ENCODE measurements around the gene DBNL. TPM values are rescaled to one million over a fixed set of nuclear protein-coding genes. Genes with fewer than 3 reads are reported as not detected.

DBNL gene
- polyA plus RNA-seq, 2 of the 4 experiments (the other 2 are of a cell fraction), result 41.8 to 95.0 TPM

- no peak for TF ChIP-seq NPAS2 (CRISPR knock-in tag; IDR thresholded peaks at IDR 0.05; ENCODE audit: borderline replicate concordance)
- TF ChIP-seq EP300 (IDR thresholded peaks at IDR 0.05), result no peak
- TF ChIP-seq HMGXB4 (CRISPR knock-in tag; IDR thresholded peaks at IDR 0.05; ENCODE audit: borderline replicate concordance), result no peak
- TF ChIP-seq MAFK (IDR thresholded peaks at IDR 0.05; ENCODE audit: partially characterized antibody), result no peak
- TF ChIP-seq JUN (IDR thresholded peaks at IDR 0.05), result no peak
- no peak for TF ChIP-seq CEBPB (IDR thresholded peaks at IDR 0.05)
- no peak for TF ChIP-seq POLR2AphosphoS2 (conservative IDR thresholded peaks at IDR 0.05; ENCODE audit: low read length)
- no peak for TF ChIP-seq ZFP36 (IDR thresholded peaks at IDR 0.05; ENCODE audit: borderline replicate concordance, partially characterized antibody)
- no peak for TF ChIP-seq FOSB (CRISPR knock-in tag; IDR thresholded peaks at IDR 0.05)
- no peak for TF ChIP-seq ESRRA (IDR thresholded peaks at IDR 0.05; ENCODE audit: borderline replicate concordance, low read length)
- TF ChIP-seq CTCF (IDR thresholded peaks at IDR 0.05), result no peak
- no peak for TF ChIP-seq GATA3 (IDR thresholded peaks at IDR 0.05; ENCODE audit: borderline replicate concordance)
- TF ChIP-seq CHD2 (IDR thresholded peaks at IDR 0.05; ENCODE audit: low read length, partially characterized antibody), result no peak
- TF ChIP-seq EHF (CRISPR knock-in tag; IDR thresholded peaks at IDR 0.05), result no peak
- no peak for TF ChIP-seq PHF8 (IDR thresholded peaks at IDR 0.05; ENCODE audit: borderline replicate concordance, low read depth)
- WGBS (ENCODE audit: missing lambda C conversion rate), result 78% methylated on average over 33 of the region's 87 CpGs
- FAIRE-seq (no peak), ATAC-seq (no peak; a peak in 1 of 6 replicates), DNase-seq (ENCODE audit: low read depth in 1 of 2, low spot score in 1 of 2) (no peak)
- Histone ChIP-seq H3K4me3 (no peak within 1 kb of the TSS), H3K9me3 (no peaks in the 10 kb centered on the region), H3K4me2 (peak within 1 kb of the TSS; percentile 46), H3K4me1 (peaks cover 12% of the 10 kb centered on the region; the same call in 1 of the 3 replicates), H3K27ac (peak within 1 kb of the TSS in 1 of 2 experiments; percentile 64; a peak in 3 of 6 replicates)
- POLR2A ChIA-PET, result no interaction called here
- CTCF ChIA-PET, result no interaction called here
These were observed 59.7 kb downstream of the DBNL start, which contains the start of gene AEBP1 for GRCh38 chr7:44103923-44104859. Gene AEBP1 (plus strand): TSS chr7:44104345. CDS start chr7:44104666, 321 bp downstream.

- H3K4me3 ChIP-seq, result no peak overlapping the region
- peak overlapping the region; percentile 46 for H3K4me2 ChIP-seq
- POLR2A ChIA-PET, result no interaction called here
- H3K4me1 ChIP-seq, result peaks cover 12% of the 10 kb centered on the region; the same call in 1 of the 3 replicates
- H3K27ac ChIP-seq, result peak overlapping the region in 1 of 2 experiments; percentile 64; a peak in 3 of 6 replicates
- ATAC-seq, result peak in 1 of 2 experiments; percentile 17; a peak in 3 of 6 replicates
- WGBS (ENCODE audit: missing lambda C conversion rate), result 72% methylated on average over 11 of the region's 28 CpGs
- no peak for DNase-seq (ENCODE audit: low read depth in 1 of 2, low spot score in 1 of 2)
- CTCF ChIA-PET, result interaction anchor here (0.8 to 0.9 kb wide), 2 partner anchors 12 to 32 kb away, joined by 3 to 4 read pairs; no protein-coding TSS in a partner anchor
- FAIRE-seq, result no peak
- no peaks in the 10 kb centered on the region for H3K9me3 ChIP-seq
- TF ChIP-seq KDM5A (IDR thresholded peaks at IDR 0.05) (no peak), HMGXB4 (CRISPR knock-in tag; IDR thresholded peaks at IDR 0.05; ENCODE audit: borderline replicate concordance) (no peak), EP300 (IDR thresholded peaks at IDR 0.05) (no peak)
These were observed 60.6 kb downstream of the DBNL start for GRCh38 chr7:44104860-44105771.

Data from A549 (cell line).